Measurements from ENCODE around the gene RDH16.

GRCh38 chr12:57006809-57007475, 49.5 kb upstream of the RDH16 start:
- TF ChIP-seq CTCF (IDR thresholded peaks at IDR 0.05): no peak
- TF ChIP-seq EZH2phosphoT487 (IDR thresholded peaks at IDR 0.05): no peak
- TF ChIP-seq EZH2 (IDR thresholded peaks at IDR 0.05): no peak
